Progenitor cell of endocrine pancreas (in vitro differentiated cells): Measurements from ENCODE around the gene OR6B1. TPM values are rescaled to one million over a fixed set of nuclear protein-coding genes. Genes with fewer than 3 reads are reported as not detected.

Experiments used
- DNase-seq: peaks from one replicate; pipeline ENCODE4 v3.0.0; 2021; ENCODE audit warnings: low spot score; ENCODE audit not compliant: unreplicated experiment
- H3K27ac Mint-ChIP-seq: 2 replicates; pipeline ENCODE4 v1.8.0; 2021; ENCODE audit warnings: mild to moderate bottlenecking, moderate library complexity, mixed read lengths
- H3K27me3 Mint-ChIP-seq: 2 replicates; pipeline ENCODE4 v1.8.0; 2021; ENCODE audit warnings: mixed read lengths
- H3K36me3 Mint-ChIP-seq: 2 replicates; pipeline ENCODE4 v1.8.0; 2022; ENCODE audit warnings: mixed read lengths; ENCODE audit not compliant: insufficient read depth
- H3K4me1 Mint-ChIP-seq: 2 replicates; pipeline ENCODE4 v1.8.0; 2021; ENCODE audit warnings: low read depth, mixed read lengths
- H3K4me3 Mint-ChIP-seq: 2 replicates; pipeline ENCODE4 v1.8.0; 2021; ENCODE audit warnings: low read depth, mild to moderate bottlenecking, moderate library complexity, mixed read lengths
- H3K9me3 Mint-ChIP-seq: 2 replicates; pipeline ENCODE4 v1.8.0; 2021; ENCODE audit warnings: low read depth, mixed read lengths
- CTCF ChIP-seq: fragments of 200-600 bp; sonication (generic); IDR thresholded peaks from one replicate; pipeline ENCODE4 v1.5.0; 2021; ENCODE audit warnings: antibody characterized with exemption, mild to moderate bottlenecking; ENCODE audit not compliant: unreplicated experiment
- total RNA-seq: library from RNA; stranded (reverse); gene quantifications from 2 replicates; pipeline ENCODE4 v1.2.1, GENCODE V29; 2021

The OR6B1 gene
- total RNA-seq, 1 donor from 2014 or later = not detected

GRCh38 chr7:143983960-143984359 lies 16.2 kb upstream of the OR6B1 start:
- H3K27me3 Mint-ChIP-seq = no peaks in the 10 kb centered on the region
- H3K36me3 Mint-ChIP-seq = no peaks in the 10 kb centered on the region
- no peaks in the 10 kb centered on the region for H3K4me1 Mint-ChIP-seq
- TF ChIP-seq CTCF = no peak
- no peak overlapping the region for H3K27ac Mint-ChIP-seq
- H3K9me3 Mint-ChIP-seq = no peaks in the 10 kb centered on the region
- H3K4me3 Mint-ChIP-seq = no peak overlapping the region
- no peak for DNase-seq

GRCh38 chr7:143987513-143987912 lies 12.6 kb upstream of the OR6B1 start:
- TF ChIP-seq CTCF = no peak
- Mint-ChIP-seq H3K27ac (no peak overlapping the region), H3K36me3 (no peaks in the 10 kb centered on the region), H3K4me3 (no peak overlapping the region), H3K9me3 (peaks cover 9% of the 10 kb centered on the region), H3K4me1 (no peaks in the 10 kb centered on the region), H3K27me3 (no peaks in the 10 kb centered on the region)
- no peak for DNase-seq

- Mint-ChIP-seq H3K4me3 (no peak overlapping the region), H3K4me1 (no peaks in the 10 kb centered on the region), H3K27me3 (no peaks in the 10 kb centered on the region), H3K36me3 (no peaks in the 10 kb centered on the region), H3K27ac (no peak overlapping the region), H3K9me3 (peaks cover 9% of the 10 kb centered on the region)
- no peak for TF ChIP-seq CTCF
- DNase-seq = no peak
These were observed 11.0 kb upstream of the OR6B1 start for GRCh38 chr7:143988976-143989745.

- no peaks in the 10 kb centered on the region for H3K27me3 Mint-ChIP-seq
- DNase-seq = no peak
- H3K4me1 Mint-ChIP-seq = peaks cover 11% of the 10 kb centered on the region
- H3K27ac Mint-ChIP-seq = no peak overlapping the region
- TF ChIP-seq CTCF = no peak
- H3K4me3 Mint-ChIP-seq = no peak overlapping the region
- H3K9me3 Mint-ChIP-seq = peaks cover 17% of the 10 kb centered on the region
- H3K36me3 Mint-ChIP-seq = peaks cover 2% of the 10 kb centered on the region
These were observed 7.5 kb upstream of the OR6B1 start for GRCh38 chr7:143992670-143993069.

GRCh38 chr7:143993924-143994323 lies 6.2 kb upstream of the OR6B1 start:
- Mint-ChIP-seq H3K27ac (no peak overlapping the region), H3K4me1 (peaks cover 11% of the 10 kb centered on the region), H3K27me3 (no peaks in the 10 kb centered on the region), H3K36me3 (peaks cover 2% of the 10 kb centered on the region), H3K9me3 (peaks cover 17% of the 10 kb centered on the region), H3K4me3 (no peak overlapping the region)
- no peak for DNase-seq
- TF ChIP-seq CTCF = no peak
